HepG2 (cell line): ENCODE measurements around the gene CSNK1D. TPM values are rescaled to one million over a fixed set of nuclear protein-coding genes. Genes with fewer than 3 reads are reported as not detected.

ENCODE experiments used
- ATF7-NPFF ChIP-seq: sonication (generic); formaldehyde crosslinking; IDR thresholded peaks from 2 replicates; pipeline ENCODE4 v1.8.1; 2023; ENCODE audit warnings: mild to moderate bottlenecking, low read depth, missing genetic modification reagents, moderate library complexity
- ETV5 ChIP-seq: IDR thresholded peaks from 2 replicates; pipeline ENCODE4 v1.6.1; 2018; ENCODE audit warnings: missing biosample characterization, missing genetic modification reagents, inconsistent platforms, borderline replicate concordance
- FOSL1 ChIP-seq: sonication (generic); formaldehyde crosslinking; IDR thresholded peaks from 2 replicates; pipeline ENCODE4 v1.9.0; 2021; ENCODE audit warnings: missing genetic modification reagents, borderline replicate concordance
- IKZF1 ChIP-seq: fragments of 450-650 bp; IDR thresholded peaks from 2 replicates; pipeline ENCODE4 v1.7.1; 2016
- KDM4B ChIP-seq: sonication (generic); formaldehyde crosslinking; IDR thresholded peaks from 2 replicates; pipeline ENCODE4 v1.4.0; 2020; ENCODE audit warnings: missing genetic modification reagents
- MTF1 ChIP-seq: sonication (generic); formaldehyde crosslinking; IDR thresholded peaks from 2 replicates; pipeline ENCODE4 v1.5.0; 2020; ENCODE audit warnings: missing genetic modification reagents
- MYC ChIP-seq: sonication (generic); formaldehyde crosslinking; IDR thresholded peaks from 2 replicates; pipeline ENCODE4 v1.9.0; 2021; ENCODE audit warnings: missing genetic modification reagents, borderline replicate concordance
- NFYB ChIP-seq: sonication (generic); formaldehyde crosslinking; IDR thresholded peaks from 2 replicates; pipeline ENCODE4 v1.4.0; 2020; ENCODE audit warnings: missing genetic modification reagents
- PLRG1 ChIP-seq: fragments of 450-650 bp; conservative IDR thresholded peaks from 2 replicates; pipeline ENCODE4 v1.6.1; 2016
- POLR2AphosphoS2 ChIP-seq: IDR thresholded peaks from 2 replicates; pipeline ENCODE4 v1.6.1; 2011; ENCODE audit warnings: low read depth, low read length, improper control_type of control experiment
- RCOR2 ChIP-seq: IDR thresholded peaks from 2 replicates; pipeline ENCODE4 v1.6.1; 2016; ENCODE audit warnings: missing biosample characterization, missing genetic modification reagents
- RXRB ChIP-seq: IDR thresholded peaks from 2 replicates; pipeline ENCODE4 v1.6.1; 2016; ENCODE audit warnings: borderline replicate concordance, missing genetic modification reagents, missing compliant biosample characterization
- SIN3A ChIP-seq: IDR thresholded peaks from 2 replicates; pipeline ENCODE4 v1.6.1; 2011; ENCODE audit warnings: low read depth, mild to moderate bottlenecking, control low read depth, low read length, borderline replicate concordance
- SOX13 ChIP-seq, 3 experiments: fragments of 450-650 bp in 1 of 3; sonication (generic) in 1 of 3; formaldehyde crosslinking in 1 of 3; IDR thresholded peaks in 2 of 3; conservative IDR thresholded peaks in 1 of 3; 2 replicates each; pipeline versions ENCODE4 v1.5.0 to v1.6.1; 2016 to 2020; ENCODE audit warnings: antibody characterized with exemption in 1 of 3, mild to moderate bottlenecking in 1 of 3, missing compliant biosample characterization in 1 of 3, missing genetic modification reagents in 1 of 3, moderate library complexity in 1 of 3
- ZBTB3 ChIP-seq: sonication (generic); formaldehyde crosslinking; IDR thresholded peaks from 2 replicates; pipeline ENCODE4 v1.4.0; 2020; ENCODE audit warnings: low read depth, mild to moderate bottlenecking, moderate library complexity, missing genetic modification reagents, borderline replicate concordance
- ZNF234 ChIP-seq: sonication (generic); formaldehyde crosslinking; conservative IDR thresholded peaks from 2 replicates; pipeline ENCODE4 v1.5.1; 2020; ENCODE audit warnings: mild to moderate bottlenecking, missing genetic modification reagents
- ZNF256 ChIP-seq: sonication (generic); formaldehyde crosslinking; conservative IDR thresholded peaks from 2 replicates; pipeline ENCODE4 v1.4.0; 2020; ENCODE audit warnings: missing genetic modification reagents
- polyA plus RNA-seq, 8 experiments: library from polyadenylated mRNA; depleted of rRNA in 3 of 8; stranded (reverse) in 7 of 8; unstranded in 1 of 8; fragments of >200 nt; fragmentation: Illumina TruSeq in 4 of 8; extraction: Trizol in 4 of 8; gene quantifications; 2 replicates each; pipeline versions ENCODE4 v1.2.1 to v1.2.3, GENCODE V29; 2011 to 2016; ENCODE audit warnings: low read depth in 4 of 8, missing spikeins in 1 of 8, mixed read lengths in 1 of 8; ENCODE audit not compliant: insufficient read depth in 1 of 8
- total RNA-seq, 5 experiments: library from RNA; depleted of rRNA; stranded (reverse); fragments of >200 nt; fragmentation: Illumina TruSeq; extraction: Trizol; gene quantifications; 2 replicates each; pipeline ENCODE4 v1.2.3, GENCODE V29; 2016; ENCODE audit warnings: low read depth in 1 of 5
- TF ChIP-seq, protein P1 (sequence below): IDR thresholded peaks from 2 replicates; pipeline ENCODE4 v1.6.1; 2016; ENCODE audit warnings: missing genetic modification reagents, missing compliant biosample characterization
- TF ChIP-seq, protein P2 (sequence below): sonication (generic); formaldehyde crosslinking; IDR thresholded peaks from 2 replicates; pipeline ENCODE4 v1.8.0; 2022; ENCODE audit warnings: missing genetic modification reagents, mild to moderate bottlenecking, inconsistent platforms, borderline replicate concordance
- TF ChIP-seq, protein P3 (sequence below): IDR thresholded peaks from 2 replicates; pipeline ENCODE4 v1.6.1; 2016; ENCODE audit warnings: missing compliant biosample characterization, missing genetic modification reagents, borderline replicate concordance
- TF ChIP-seq, protein P4 (sequence below): sonication (generic); formaldehyde crosslinking; IDR thresholded peaks from 2 replicates; pipeline ENCODE4 v1.4.0; 2020; ENCODE audit warnings: missing genetic modification reagents

Gene CSNK1D
- total and polyA plus RNA-seq, 2 of the 13 experiments (the other 11 are each of a cell fraction or from before 2014, with no cell fraction given): 31.5 to 128 TPM

DNA sequence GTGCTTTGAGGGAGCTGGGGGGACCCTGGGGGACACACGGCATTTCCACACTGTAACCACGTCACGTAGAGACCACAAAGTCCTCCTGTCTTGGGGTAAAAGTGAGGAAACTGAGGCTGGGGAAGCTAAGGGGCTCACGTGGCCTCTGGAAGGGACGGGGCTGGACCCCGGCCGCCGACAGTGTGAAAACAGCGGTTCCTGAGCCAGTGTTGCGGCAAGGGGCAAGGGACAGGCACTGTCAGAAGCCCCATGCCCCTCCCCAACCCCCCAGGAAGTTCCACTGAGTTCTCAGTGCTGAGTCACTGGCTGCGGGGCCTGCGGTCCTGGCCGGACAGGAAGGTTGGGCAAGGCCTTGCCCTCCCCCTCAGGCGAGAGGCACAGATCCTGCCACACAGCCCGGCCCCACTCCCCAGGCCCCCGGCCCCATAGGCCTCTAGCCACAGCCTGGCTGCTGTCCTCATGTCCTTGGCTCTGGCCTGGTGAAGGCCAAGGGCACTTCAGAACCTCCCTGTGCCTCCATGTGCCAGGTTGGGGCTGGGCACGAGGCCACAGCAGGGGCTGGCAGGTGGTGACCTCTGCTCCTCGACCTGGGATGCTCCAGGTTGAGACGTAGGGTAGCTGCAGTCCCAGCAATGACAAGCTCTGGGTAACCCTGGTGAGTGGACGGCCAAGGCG lies 55.8 kb downstream of the CSNK1D start (continued):
- 0 out of 2 replicates have a peak, but pooled peaks have one; percentile 20 for TF ChIP-seq SIN3A
- TF ChIP-seq POLR2AphosphoS2: no peak
- peak; percentile 67; the same call in 1 of the 2 replicates for TF ChIP-seq ZNF256 (CRISPR knock-in tag)
- TF ChIP-seq IKZF1: no peak
- peak; percentile 85 for TF ChIP-seq FOSL1 (CRISPR knock-in tag)
- TF ChIP-seq PLRG1: no peak
- TF ChIP-seq SOX13 (IDR thresholded peaks at IDR 0.05): peak; percentile 53; the same call in 1 of the 2 replicates
- peak in 1 of 2 experiments; percentile 51; a peak in 2 of 4 replicates for TF ChIP-seq SOX13 (CRISPR knock-in tag; conservative IDR thresholded peaks at IDR 0.05 in 1 of 2, IDR thresholded peaks at IDR 0.05 in 1 of 2)
- TF ChIP-seq KDM4B (CRISPR knock-in tag): peak; percentile 66; the same call in 1 of the 2 replicates
- TF ChIP-seq, protein P1, sequence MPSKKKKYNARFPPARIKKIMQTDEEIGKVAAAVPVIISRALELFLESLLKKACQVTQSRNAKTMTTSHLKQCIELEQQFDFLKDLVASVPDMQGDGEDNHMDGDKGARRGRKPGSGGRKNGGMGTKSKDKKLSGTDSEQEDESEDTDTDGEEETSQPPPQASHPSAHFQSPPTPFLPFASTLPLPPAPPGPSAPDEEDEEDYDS (CRISPR knock-in tag): peak; percentile 41; the same call in 1 of the 2 replicates
- no peak for TF ChIP-seq ZNF234 (CRISPR knock-in tag)
- TF ChIP-seq ATF7-NPFF: no peak; the same call in none of the 2 replicates
- peak; percentile 98 for TF ChIP-seq ETV5 (CRISPR knock-in tag)
- peak; percentile 85 for TF ChIP-seq MYC
- TF ChIP-seq MTF1 (CRISPR knock-in tag): peak; percentile 62; the same call in 1 of the 2 replicates
- TF ChIP-seq, protein P2, sequence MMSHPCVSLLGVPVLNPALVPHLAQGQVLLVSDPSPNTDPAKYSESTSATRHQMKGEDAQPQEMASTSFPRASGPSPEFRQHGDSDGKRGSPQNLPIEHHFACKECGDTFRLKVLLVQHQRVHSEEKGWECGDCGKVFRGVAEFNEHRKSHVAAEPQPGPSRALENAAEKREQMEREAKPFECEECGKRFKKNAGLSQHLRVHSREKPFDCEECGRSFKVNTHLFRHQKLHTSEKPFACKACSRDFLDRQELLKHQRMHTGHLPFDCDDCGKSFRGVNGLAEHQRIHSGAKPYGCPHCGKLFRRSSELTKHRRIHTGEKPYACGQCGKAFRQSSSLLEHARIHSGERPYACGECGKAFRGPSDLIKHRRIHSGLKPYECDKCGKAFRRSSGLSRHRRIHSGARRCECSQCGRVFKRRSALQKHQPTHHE (CRISPR knock-in tag): no peak
- no peak for TF ChIP-seq RCOR2 (CRISPR knock-in tag)
- TF ChIP-seq NFYB: no peak
- TF ChIP-seq, protein P3, sequence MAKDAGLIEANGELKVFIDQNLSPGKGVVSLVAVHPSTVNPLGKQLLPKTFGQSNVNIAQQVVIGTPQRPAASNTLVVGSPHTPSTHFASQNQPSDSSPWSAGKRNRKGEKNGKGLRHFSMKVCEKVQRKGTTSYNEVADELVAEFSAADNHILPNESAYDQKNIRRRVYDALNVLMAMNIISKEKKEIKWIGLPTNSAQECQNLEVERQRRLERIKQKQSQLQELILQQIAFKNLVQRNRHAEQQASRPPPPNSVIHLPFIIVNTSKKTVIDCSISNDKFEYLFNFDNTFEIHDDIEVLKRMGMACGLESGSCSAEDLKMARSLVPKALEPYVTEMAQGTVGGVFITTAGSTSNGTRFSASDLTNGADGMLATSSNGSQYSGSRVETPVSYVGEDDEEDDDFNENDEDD (CRISPR knock-in tag): peak; percentile 92
- TF ChIP-seq ZBTB3 (CRISPR knock-in tag): no peak
- TF ChIP-seq RXRB (CRISPR knock-in tag): peak; percentile 76
- TF ChIP-seq, protein P4, sequence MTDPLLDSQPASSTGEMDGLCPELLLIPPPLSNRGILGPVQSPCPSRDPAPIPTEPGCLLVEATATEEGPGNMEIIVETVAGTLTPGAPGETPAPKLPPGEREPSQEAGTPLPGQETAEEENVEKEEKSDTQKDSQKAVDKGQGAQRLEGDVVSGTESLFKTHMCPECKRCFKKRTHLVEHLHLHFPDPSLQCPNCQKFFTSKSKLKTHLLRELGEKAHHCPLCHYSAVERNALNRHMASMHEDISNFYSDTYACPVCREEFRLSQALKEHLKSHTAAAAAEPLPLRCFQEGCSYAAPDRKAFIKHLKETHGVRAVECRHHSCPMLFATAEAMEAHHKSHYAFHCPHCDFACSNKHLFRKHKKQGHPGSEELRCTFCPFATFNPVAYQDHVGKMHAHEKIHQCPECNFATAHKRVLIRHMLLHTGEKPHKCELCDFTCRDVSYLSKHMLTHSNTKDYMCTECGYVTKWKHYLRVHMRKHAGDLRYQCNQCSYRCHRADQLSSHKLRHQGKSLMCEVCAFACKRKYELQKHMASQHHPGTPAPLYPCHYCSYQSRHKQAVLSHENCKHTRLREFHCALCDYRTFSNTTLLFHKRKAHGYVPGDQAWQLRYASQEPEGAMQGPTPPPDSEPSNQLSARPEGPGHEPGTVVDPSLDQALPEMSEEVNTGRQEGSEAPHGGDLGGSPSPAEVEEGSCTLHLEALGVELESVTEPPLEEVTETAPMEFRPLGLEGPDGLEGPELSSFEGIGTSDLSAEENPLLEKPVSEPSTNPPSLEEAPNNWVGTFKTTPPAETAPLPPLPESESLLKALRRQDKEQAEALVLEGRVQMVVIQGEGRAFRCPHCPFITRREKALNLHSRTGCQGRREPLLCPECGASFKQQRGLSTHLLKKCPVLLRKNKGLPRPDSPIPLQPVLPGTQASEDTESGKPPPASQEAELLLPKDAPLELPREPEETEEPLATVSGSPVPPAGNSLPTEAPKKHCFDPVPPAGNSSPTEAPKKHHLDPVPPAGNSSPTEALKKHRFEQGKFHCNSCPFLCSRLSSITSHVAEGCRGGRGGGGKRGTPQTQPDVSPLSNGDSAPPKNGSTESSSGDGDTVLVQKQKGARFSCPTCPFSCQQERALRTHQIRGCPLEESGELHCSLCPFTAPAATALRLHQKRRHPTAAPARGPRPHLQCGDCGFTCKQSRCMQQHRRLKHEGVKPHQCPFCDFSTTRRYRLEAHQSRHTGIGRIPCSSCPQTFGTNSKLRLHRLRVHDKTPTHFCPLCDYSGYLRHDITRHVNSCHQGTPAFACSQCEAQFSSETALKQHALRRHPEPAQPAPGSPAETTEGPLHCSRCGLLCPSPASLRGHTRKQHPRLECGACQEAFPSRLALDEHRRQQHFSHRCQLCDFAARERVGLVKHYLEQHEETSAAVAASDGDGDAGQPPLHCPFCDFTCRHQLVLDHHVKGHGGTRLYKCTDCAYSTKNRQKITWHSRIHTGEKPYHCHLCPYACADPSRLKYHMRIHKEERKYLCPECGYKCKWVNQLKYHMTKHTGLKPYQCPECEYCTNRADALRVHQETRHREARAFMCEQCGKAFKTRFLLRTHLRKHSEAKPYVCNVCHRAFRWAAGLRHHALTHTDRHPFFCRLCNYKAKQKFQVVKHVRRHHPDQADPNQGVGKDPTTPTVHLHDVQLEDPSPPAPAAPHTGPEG: peak; percentile 13; the same call in 1 of the 2 replicates
